Mesendoderm (in vitro differentiated cells): ENCODE measurements around the gene TFDP1.

ENCODE experiments used
- DNase-seq: peaks from one replicate; pipeline ENCODE4 v3.0.0; 2013
- H2AK5ac ChIP-seq: 2 replicates; pipeline ENCODE4 v1.6.1; 2013; ENCODE audit warnings: low read length, inconsistent platforms
- H2BK120ac ChIP-seq: 2 replicates; pipeline ENCODE4 v1.6.1; 2013; ENCODE audit warnings: low read depth, mild to moderate bottlenecking, low read length, moderate library complexity, mixed read lengths
- H2BK15ac ChIP-seq: replicated peaks from 2 replicates; pipeline ENCODE4 v1.6.1; 2013; ENCODE audit warnings: low read depth, mild to moderate bottlenecking, moderate library complexity
- H2BK5ac ChIP-seq: 2 replicates; pipeline ENCODE4 v1.6.1; 2013; ENCODE audit warnings: low read length, inconsistent platforms
- H3K18ac ChIP-seq: 2 replicates; pipeline ENCODE4 v1.6.1; 2013; ENCODE audit warnings: mild to moderate bottlenecking, low read length, mixed read lengths
- H3K23ac ChIP-seq: one replicate; pipeline ENCODE4 v1.6.1; 2013; ENCODE audit warnings: low read length
- H3K27ac ChIP-seq: 2 replicates; pipeline ENCODE4 v1.5.1; 2013; ENCODE audit warnings: low read depth, mild to moderate bottlenecking, inconsistent platforms, low read length, moderate library complexity
- H3K27me3 ChIP-seq: 2 replicates; pipeline ENCODE4 v1.6.1; 2013; ENCODE audit warnings: low read length, control low read depth, mild to moderate bottlenecking, inconsistent platforms; ENCODE audit not compliant: insufficient read depth, poor library complexity
- H3K36me3 ChIP-seq: 2 replicates; pipeline ENCODE4 v1.6.1; 2013; ENCODE audit warnings: low read length, inconsistent platforms; ENCODE audit not compliant: control insufficient read depth, insufficient read depth
- H3K4ac ChIP-seq: one replicate; pipeline ENCODE4 v1.6.1; 2013; ENCODE audit warnings: low read depth, mild to moderate bottlenecking, low read length, moderate library complexity
- H3K4me1 ChIP-seq: 2 replicates; pipeline ENCODE4 v1.6.1; 2013; ENCODE audit warnings: low read depth, low read length, inconsistent platforms; ENCODE audit not compliant: control insufficient read depth
- H3K4me2 ChIP-seq: 2 replicates; pipeline ENCODE4 v1.6.1; 2013; ENCODE audit warnings: low read length
- H3K4me3 ChIP-seq: 2 replicates; pipeline ENCODE4 v1.5.1; 2013; ENCODE audit warnings: mild to moderate bottlenecking, low read length
- H3K56ac ChIP-seq: one replicate; pipeline ENCODE4 v1.6.1; 2013; ENCODE audit warnings: low read length
- H3K79me1 ChIP-seq: 2 replicates; pipeline ENCODE4 v1.6.1; 2013; ENCODE audit warnings: low read length, inconsistent platforms
- H3K79me2 ChIP-seq: 2 replicates; pipeline ENCODE4 v1.6.1; 2013; ENCODE audit warnings: mild to moderate bottlenecking, low read length; ENCODE audit not compliant: control insufficient read depth, insufficient read depth
- H3K9ac ChIP-seq: 2 replicates; pipeline ENCODE4 v1.6.1; 2013; ENCODE audit warnings: low read length, inconsistent platforms
- H4K5ac ChIP-seq: one replicate; pipeline ENCODE4 v1.6.1; 2013; ENCODE audit warnings: low read length
- H4K8ac ChIP-seq: one replicate; pipeline ENCODE4 v1.6.1; 2013; ENCODE audit warnings: low read depth, mild to moderate bottlenecking, control low read depth, low read length, moderate library complexity
- WGBS: extraction: QIAGEN DNeasy Blood & Tissue Kit; methylation state at CpG from one replicate; pipeline ENCODE4 v1.1.7; 2013; ENCODE audit warnings: low lambda C conversion rate, missing lambda C conversion rate; ENCODE audit not compliant: insufficient coverage; ENCODE audit errors: extremely low coverage; 5-methylcytosine and 5-hydroxymethylcytosine counted together

TFDP1 gene

GRCh38 chr13:113538689-113539058, 45.9 kb upstream of the TFDP1 start:
- Histone ChIP-seq H3K36me3 (peaks cover 3% of the 10 kb centered on the region), H3K4me1 (no peaks in the 10 kb centered on the region)
- no peak for DNase-seq

GRCh38 chr13:113539176-113539575, 45.4 kb upstream of the TFDP1 start:
- no peak overlapping the region for H4K5ac ChIP-seq
- H3K4me1 ChIP-seq: no peaks in the 10 kb centered on the region

More at GRCh38 chr13:113538689-113539058, 45.9 kb upstream of the TFDP1 start:
- Histone ChIP-seq H3K27me3 (no peaks in the 10 kb centered on the region), H2BK5ac (no peak overlapping the region), H3K4ac (no peak overlapping the region), H2AK5ac (no peak overlapping the region), H4K5ac (no peak overlapping the region), H3K79me1 (peaks cover 3% of the 10 kb centered on the region), H3K18ac (no peak overlapping the region), H3K23ac (no peak overlapping the region), H3K79me2 (no peaks in the 10 kb centered on the region), H3K4me3 (no peak overlapping the region), H3K4me2 (no peak overlapping the region), H2BK120ac (no peak overlapping the region), H3K56ac (no peak overlapping the region), H3K9ac (no peak overlapping the region), H3K27ac (no peak overlapping the region), H2BK15ac (no peak overlapping the region), H4K8ac (no peak overlapping the region)
- no CpG with 5 or more reads among the region's 28 CpGs for whole genome bisulfite sequencing

GRCh38 chr13:113539822-113540221, 44.7 kb upstream of the TFDP1 start:
- WGBS: no CpG with 5 or more reads among the region's 15 CpGs
- Histone ChIP-seq H3K27me3 (no peaks in the 10 kb centered on the region), H3K36me3 (peaks cover 3% of the 10 kb centered on the region), H4K5ac (no peak overlapping the region), H3K4me2 (no peak overlapping the region), H2AK5ac (no peak overlapping the region), H3K4me1 (no peaks in the 10 kb centered on the region), H3K79me2 (no peaks in the 10 kb centered on the region), H2BK120ac (no peak overlapping the region), H3K79me1 (peaks cover 8% of the 10 kb centered on the region), H4K8ac (no peak overlapping the region), H3K4ac (no peak overlapping the region), H2BK15ac (no peak overlapping the region), H3K9ac (no peak overlapping the region), H3K4me3 (no peak overlapping the region), H2BK5ac (no peak overlapping the region), H3K18ac (no peak overlapping the region), H3K56ac (no peak overlapping the region), H3K23ac (no peak overlapping the region), H3K27ac (no peak overlapping the region)
- DNase-seq: no peak

More at GRCh38 chr13:113539176-113539575, 45.4 kb upstream of the TFDP1 start:
- no peak overlapping the region for H3K23ac ChIP-seq
- no peak overlapping the region for H4K8ac ChIP-seq
- no peak for DNase-seq
- no peak overlapping the region for H3K56ac ChIP-seq
- H2BK120ac ChIP-seq: no peak overlapping the region
- H3K27ac ChIP-seq: no peak overlapping the region
- peaks cover 3% of the 10 kb centered on the region for H3K36me3 ChIP-seq
- H2AK5ac ChIP-seq: no peak overlapping the region
- WGBS: no CpG with 5 or more reads among the region's 18 CpGs
- H2BK5ac ChIP-seq: no peak overlapping the region
- H3K18ac ChIP-seq: no peak overlapping the region
- no peak overlapping the region for H3K4ac ChIP-seq
- H3K4me2 ChIP-seq: no peak overlapping the region
- no peak overlapping the region for H3K9ac ChIP-seq
- H3K4me3 ChIP-seq: no peak overlapping the region
- no peaks in the 10 kb centered on the region for H3K79me2 ChIP-seq
- H3K27me3 ChIP-seq: no peaks in the 10 kb centered on the region
- no peak overlapping the region for H2BK15ac ChIP-seq
- H3K79me1 ChIP-seq: peaks cover 3% of the 10 kb centered on the region

- no peaks in the 10 kb centered on the region for H3K79me2 ChIP-seq
- no peak overlapping the region for H3K4me3 ChIP-seq
- H3K18ac ChIP-seq: no peak overlapping the region
- H3K23ac ChIP-seq: no peak overlapping the region
- H2BK15ac ChIP-seq: no peak overlapping the region
- H4K5ac ChIP-seq: no peak overlapping the region
- H3K9ac ChIP-seq: no peak overlapping the region
- no peak overlapping the region for H2BK120ac ChIP-seq
- DNase-seq: no peak
- no peaks in the 10 kb centered on the region for H3K4me1 ChIP-seq
- H4K8ac ChIP-seq: no peak overlapping the region
- H3K56ac ChIP-seq: no peak overlapping the region
- H2AK5ac ChIP-seq: no peak overlapping the region
- H3K27ac ChIP-seq: no peak overlapping the region
- no peak overlapping the region for H3K4ac ChIP-seq
- H3K36me3 ChIP-seq: peaks cover 3% of the 10 kb centered on the region
- no peaks in the 10 kb centered on the region for H3K27me3 ChIP-seq
- H2BK5ac ChIP-seq: no peak overlapping the region
- H3K4me2 ChIP-seq: no peak overlapping the region
- WGBS: no CpG with 5 or more reads among the region's 10 CpGs
- H3K79me1 ChIP-seq: peaks cover 10% of the 10 kb centered on the region
Measured at GRCh38 chr13:113540523-113540922, 44.0 kb upstream of the TFDP1 start.

GRCh38 chr13:113542751-113543424, 41.7 kb upstream of the TFDP1 start:
- WGBS: no CpG with 5 or more reads among the region's 21 CpGs

More at GRCh38 chr13:113542751-113543424, 41.7 kb upstream of the TFDP1 start:
- DNase-seq: no peak
- Histone ChIP-seq H3K4me3 (no peak overlapping the region), H3K36me3 (peaks cover 3% of the 10 kb centered on the region), H3K27me3 (no peaks in the 10 kb centered on the region), H3K27ac (no peak overlapping the region), H4K5ac (no peak overlapping the region), H3K4me2 (no peak overlapping the region), H4K8ac (no peak overlapping the region), H3K9ac (no peak overlapping the region), H3K4ac (no peak overlapping the region), H3K23ac (no peak overlapping the region), H3K18ac (no peak overlapping the region), H2BK120ac (no peak overlapping the region), H2BK15ac (no peak overlapping the region), H3K4me1 (no peaks in the 10 kb centered on the region), H3K79me1 (peaks cover 17% of the 10 kb centered on the region), H3K56ac (no peak overlapping the region), H2AK5ac (no peak overlapping the region), H2BK5ac (no peak overlapping the region), H3K79me2 (no peaks in the 10 kb centered on the region)
